Heart left ventricle (tissue), 13 donors: Measurements from ENCODE around the gene FGF19.
"Not testable (repeated sequence)": the region's sequence is repeated elsewhere in the genome, so short reads cannot be mapped to it uniquely, and the experiment has no call there.

Experiments
- POLR2A ChIP-seq, 2 donors: fragments of 450-650 bp; IDR thresholded peaks; one replicate each; pipeline ENCODE4 v1.6.1; 2017; ENCODE audit warnings: antibody characterized with exemption in 2 of 2, mild to moderate bottlenecking in 2 of 2, moderate library complexity in 2 of 2
- TF ChIP-seq, protein P1 (sequence below), 12 donors: fragments of 200-600 bp; sonication (generic) in 4 of 12; IDR thresholded peaks; one replicate each; pipeline versions ENCODE4 v1.5.0 to v1.8.0; 2018 to 2022; ENCODE audit warnings: antibody characterized with exemption in 12 of 12, mild to moderate bottlenecking in 5 of 12
- donor health status: ischemic (EF 13 %, LVEDD 7.1; RV severe dilation, severe dysfunction).
- donor health status: DM: no; HTN: yes; CAD: no.
- donor health status: DM: no; HTN: no; CAD: no.
- donor health status: ischemic (EF 25% LVEDD 6.9; RV normal size, moderate dysfunction).
- donor health status: ischemic (EF 25% LVEDD 5.7; RV mildly dilated, moderate dysfunction).
- donor health status: ischemic (EF 35%, LVEDD 5.7; RV mildly dilated, moderate dysfunction).
- donor health status: nonischemic (EF 11% LVEDD 7.7; RV severe dilation, severe dysfunction).
- donor health status: DM: yes; HTN: yes; CAD: no.
- donor health status: PGD.
- donor health status: ischemic (EF 29% LVEDD 5.4; RV normal size, mild dysfunction).
- donor health status: nonischemic (EF 23%, LVEDD 6.1; RV moderate dilation, normal function).

DNA sequence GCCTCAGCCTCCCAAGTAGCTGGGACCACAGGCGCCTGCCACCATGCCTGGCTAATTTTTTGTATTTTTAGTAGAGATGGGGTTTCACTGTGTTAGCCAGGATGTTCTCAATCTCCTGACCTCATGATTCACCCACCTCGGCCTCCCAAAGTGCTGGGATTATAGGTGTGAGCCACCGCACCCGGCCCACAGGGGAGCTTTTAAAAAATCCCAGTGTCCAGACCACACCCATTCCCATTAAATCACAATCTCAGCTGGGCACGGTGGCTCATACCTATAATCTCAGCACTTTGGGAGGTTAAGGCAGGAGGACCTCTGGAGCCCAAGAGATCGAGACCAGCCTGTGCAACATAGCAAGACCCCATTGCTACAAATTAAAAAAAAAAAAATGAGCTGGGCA lies 7.8 kb downstream of the FGF19 start:
- TF ChIP-seq, protein P1, sequence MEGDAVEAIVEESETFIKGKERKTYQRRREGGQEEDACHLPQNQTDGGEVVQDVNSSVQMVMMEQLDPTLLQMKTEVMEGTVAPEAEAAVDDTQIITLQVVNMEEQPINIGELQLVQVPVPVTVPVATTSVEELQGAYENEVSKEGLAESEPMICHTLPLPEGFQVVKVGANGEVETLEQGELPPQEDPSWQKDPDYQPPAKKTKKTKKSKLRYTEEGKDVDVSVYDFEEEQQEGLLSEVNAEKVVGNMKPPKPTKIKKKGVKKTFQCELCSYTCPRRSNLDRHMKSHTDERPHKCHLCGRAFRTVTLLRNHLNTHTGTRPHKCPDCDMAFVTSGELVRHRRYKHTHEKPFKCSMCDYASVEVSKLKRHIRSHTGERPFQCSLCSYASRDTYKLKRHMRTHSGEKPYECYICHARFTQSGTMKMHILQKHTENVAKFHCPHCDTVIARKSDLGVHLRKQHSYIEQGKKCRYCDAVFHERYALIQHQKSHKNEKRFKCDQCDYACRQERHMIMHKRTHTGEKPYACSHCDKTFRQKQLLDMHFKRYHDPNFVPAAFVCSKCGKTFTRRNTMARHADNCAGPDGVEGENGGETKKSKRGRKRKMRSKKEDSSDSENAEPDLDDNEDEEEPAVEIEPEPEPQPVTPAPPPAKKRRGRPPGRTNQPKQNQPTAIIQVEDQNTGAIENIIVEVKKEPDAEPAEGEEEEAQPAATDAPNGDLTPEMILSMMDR (IDR thresholded peaks at IDR 0.05) = not testable (repeated sequence)
- not testable (repeated sequence) for TF ChIP-seq POLR2A (IDR thresholded peaks at IDR 0.05)
